Measurements from ENCODE around the gene HCFC1.

Gene HCFC1

DNA sequence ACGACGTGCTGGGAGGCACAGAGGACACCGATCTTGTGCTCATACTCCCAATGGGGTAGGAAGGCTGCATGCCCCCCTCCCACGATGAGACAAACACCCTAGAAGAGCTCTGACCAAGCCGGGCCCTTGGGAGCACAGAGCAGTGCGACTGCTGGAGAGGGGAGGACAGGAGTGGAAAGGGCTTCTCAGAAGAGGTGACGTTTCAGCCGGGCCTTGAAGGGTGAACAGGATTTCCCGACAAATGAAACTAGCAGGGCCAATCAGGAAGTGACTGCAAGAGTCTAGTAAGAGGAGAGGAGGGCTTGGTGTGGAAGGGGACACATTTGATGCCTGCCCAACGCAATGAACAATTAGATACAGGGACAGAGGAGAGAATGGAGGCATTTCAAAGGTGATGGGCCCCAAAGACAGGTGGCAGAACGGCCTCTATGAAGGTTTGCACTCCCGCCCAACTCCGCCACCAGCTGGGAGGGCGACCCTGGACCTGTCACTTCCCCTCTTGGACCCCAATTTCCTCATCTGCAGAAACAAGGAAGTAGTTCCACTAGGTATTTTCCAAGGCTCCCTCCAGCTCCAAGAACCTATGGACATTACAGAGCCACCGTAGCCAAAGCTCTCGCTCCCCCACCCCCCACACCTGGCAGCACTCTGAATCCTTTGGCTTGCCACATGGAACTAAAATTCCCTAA is 3.9 kb downstream of the HCFC1 start:
- H3K4me3 ChIP-seq (ENCODE audit: low read length): peak overlapping the region; percentile 94
- H3K27ac ChIP-seq (ENCODE audit: low read depth, low read length): peak overlapping the region; percentile 96; the same call in 1 of the 2 replicates
- peak overlapping the region; percentile 96 for H3K4me2 ChIP-seq (ENCODE audit: low read length)

DNA sequence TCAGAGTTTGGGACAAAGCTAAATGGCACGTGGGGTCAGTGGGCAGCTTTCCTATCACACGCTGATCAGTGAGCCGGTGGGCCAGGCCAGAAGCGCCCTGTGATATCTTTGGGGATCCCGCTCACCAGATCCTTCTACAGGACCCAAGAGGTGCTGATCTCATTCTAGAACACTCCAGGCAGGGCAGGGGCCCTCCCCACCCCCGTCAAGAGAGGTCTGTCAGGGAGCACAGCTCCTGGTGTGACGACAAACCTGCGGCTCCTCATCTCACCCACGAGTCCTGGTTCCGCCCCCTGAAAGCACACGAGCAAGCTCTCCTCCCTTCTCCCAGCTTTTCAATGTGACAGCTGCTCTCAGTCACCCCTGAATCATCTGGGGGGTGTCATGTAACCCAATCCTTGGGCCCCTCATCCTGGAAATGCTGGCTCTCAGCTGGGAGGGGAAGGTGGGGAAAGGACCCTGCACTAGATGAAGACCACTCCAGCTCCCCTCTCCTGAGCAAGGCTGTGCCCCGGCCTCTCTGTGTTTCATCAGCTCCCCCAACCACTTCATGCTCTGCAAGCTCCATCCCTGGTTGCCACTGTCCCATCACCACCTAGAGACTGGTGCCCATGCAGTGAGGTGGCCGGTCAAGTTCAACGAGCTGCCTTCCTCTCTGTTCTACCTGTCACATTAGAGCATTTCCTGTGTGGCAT is 4.6 kb downstream of the HCFC1 start:
- Histone ChIP-seq H4K20me1 (ENCODE audit: control insufficient read depth, insufficient read depth, low read depth, low read length) (peaks cover 7% of the 10 kb centered on the region), H3K4me2 (ENCODE audit: low read length) (peak overlapping the region; percentile 96), H3K9me2 (replicated peaks; ENCODE audit: control insufficient read depth, low read length) (no peaks in the 10 kb centered on the region), H3K36me3 (ENCODE audit: control insufficient read depth, low read length) (peaks cover 84% of the 10 kb centered on the region), H3K27ac (ENCODE audit: low read depth, low read length) (0 out of 2 replicates have a peak overlapping the region, but pooled peaks have one; percentile 7), H3K4me3 (ENCODE audit: low read length) (peak overlapping the region; percentile 94), H3K79me2 (ENCODE audit: control insufficient read depth, low read length) (peaks cover 91% of the 10 kb centered on the region), H3K9me3 (ENCODE audit: control insufficient read depth, insufficient read depth, low read length) (no peaks in the 10 kb centered on the region), H3K4me1 (ENCODE audit: control insufficient read depth, low read length) (peaks cover 31% of the 10 kb centered on the region), H3K27me3 (ENCODE audit: control insufficient read depth, low read length) (no peaks in the 10 kb centered on the region), H3F3A (ENCODE audit: control insufficient read depth, insufficient read depth) (no peaks in the 10 kb centered on the region)
- no peak for TF ChIP-seq EZH2phosphoT487 (IDR thresholded peaks at IDR 0.05; ENCODE audit: borderline replicate concordance, low read length)
- TF ChIP-seq, protein P1, sequence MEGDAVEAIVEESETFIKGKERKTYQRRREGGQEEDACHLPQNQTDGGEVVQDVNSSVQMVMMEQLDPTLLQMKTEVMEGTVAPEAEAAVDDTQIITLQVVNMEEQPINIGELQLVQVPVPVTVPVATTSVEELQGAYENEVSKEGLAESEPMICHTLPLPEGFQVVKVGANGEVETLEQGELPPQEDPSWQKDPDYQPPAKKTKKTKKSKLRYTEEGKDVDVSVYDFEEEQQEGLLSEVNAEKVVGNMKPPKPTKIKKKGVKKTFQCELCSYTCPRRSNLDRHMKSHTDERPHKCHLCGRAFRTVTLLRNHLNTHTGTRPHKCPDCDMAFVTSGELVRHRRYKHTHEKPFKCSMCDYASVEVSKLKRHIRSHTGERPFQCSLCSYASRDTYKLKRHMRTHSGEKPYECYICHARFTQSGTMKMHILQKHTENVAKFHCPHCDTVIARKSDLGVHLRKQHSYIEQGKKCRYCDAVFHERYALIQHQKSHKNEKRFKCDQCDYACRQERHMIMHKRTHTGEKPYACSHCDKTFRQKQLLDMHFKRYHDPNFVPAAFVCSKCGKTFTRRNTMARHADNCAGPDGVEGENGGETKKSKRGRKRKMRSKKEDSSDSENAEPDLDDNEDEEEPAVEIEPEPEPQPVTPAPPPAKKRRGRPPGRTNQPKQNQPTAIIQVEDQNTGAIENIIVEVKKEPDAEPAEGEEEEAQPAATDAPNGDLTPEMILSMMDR (IDR thresholded peaks at IDR 0.05; ENCODE audit: low read depth, low read length, poor library complexity, severe bottlenecking): no peak

More for the DNA sequence above, 3.9 kb downstream of the HCFC1 start:
- peaks cover 77% of the 10 kb centered on the region for H3K36me3 ChIP-seq (ENCODE audit: control insufficient read depth, low read length)
- peaks cover 7% of the 10 kb centered on the region for H4K20me1 ChIP-seq (ENCODE audit: control insufficient read depth, insufficient read depth, low read depth, low read length)
- no peaks in the 10 kb centered on the region for H3K9me3 ChIP-seq (ENCODE audit: control insufficient read depth, insufficient read depth, low read length)
- no peaks in the 10 kb centered on the region for H3K9me2 ChIP-seq (replicated peaks; ENCODE audit: control insufficient read depth, low read length)
- peaks cover 88% of the 10 kb centered on the region for H3K79me2 ChIP-seq (ENCODE audit: control insufficient read depth, low read length)
- H3F3A ChIP-seq (ENCODE audit: control insufficient read depth, insufficient read depth): no peaks in the 10 kb centered on the region
- no peak for TF ChIP-seq EZH2phosphoT487 (IDR thresholded peaks at IDR 0.05; ENCODE audit: borderline replicate concordance, low read length)
- TF ChIP-seq, protein P1 (IDR thresholded peaks at IDR 0.05; ENCODE audit: low read depth, low read length, poor library complexity, severe bottlenecking): no peak
- no peaks in the 10 kb centered on the region for H3K27me3 ChIP-seq (ENCODE audit: control insufficient read depth, low read length)
- H3K4me1 ChIP-seq (ENCODE audit: control insufficient read depth, low read length): peaks cover 31% of the 10 kb centered on the region

- no peak overlapping the region for H3K27ac ChIP-seq (ENCODE audit: low read depth, low read length)
- H3K4me1 ChIP-seq (ENCODE audit: control insufficient read depth, low read length): peaks cover 31% of the 10 kb centered on the region
- H3K36me3 ChIP-seq (ENCODE audit: control insufficient read depth, low read length): peaks cover 88% of the 10 kb centered on the region
- TF ChIP-seq, protein P1 (IDR thresholded peaks at IDR 0.05; ENCODE audit: low read depth, low read length, poor library complexity, severe bottlenecking): no peak
- TF ChIP-seq EZH2phosphoT487 (IDR thresholded peaks at IDR 0.05; ENCODE audit: borderline replicate concordance, low read length): no peak
- no peaks in the 10 kb centered on the region for H3K9me3 ChIP-seq (ENCODE audit: control insufficient read depth, insufficient read depth, low read length)
- peaks cover 7% of the 10 kb centered on the region for H4K20me1 ChIP-seq (ENCODE audit: control insufficient read depth, insufficient read depth, low read depth, low read length)
- no peaks in the 10 kb centered on the region for H3K9me2 ChIP-seq (replicated peaks; ENCODE audit: control insufficient read depth, low read length)
- H3K27me3 ChIP-seq (ENCODE audit: control insufficient read depth, low read length): no peaks in the 10 kb centered on the region
- no peak overlapping the region for H3K4me3 ChIP-seq (ENCODE audit: low read length)
- H3K79me2 ChIP-seq (ENCODE audit: control insufficient read depth, low read length): peaks cover 87% of the 10 kb centered on the region
- peak overlapping the region; percentile 96; the same call in 1 of the 2 replicates for H3K4me2 ChIP-seq (ENCODE audit: low read length)
- no peaks in the 10 kb centered on the region for H3F3A ChIP-seq (ENCODE audit: control insufficient read depth, insufficient read depth)
These were observed 5.3 kb downstream of the HCFC1 start for GRCh38 chrX:153966283-153966688.
